GM19467 (cell line): ENCODE measurements around the gene CALCOCO1.

Source experiments
- ATAC-seq: cut with Tn5 transposase; IDR thresholded peaks from one replicate; pipeline ENCODE4 v1.9.1; 2021; ENCODE audit warnings: mild to moderate bottlenecking, moderate library complexity; ENCODE audit not compliant: unreplicated experiment

CALCOCO1 gene

DNA sequence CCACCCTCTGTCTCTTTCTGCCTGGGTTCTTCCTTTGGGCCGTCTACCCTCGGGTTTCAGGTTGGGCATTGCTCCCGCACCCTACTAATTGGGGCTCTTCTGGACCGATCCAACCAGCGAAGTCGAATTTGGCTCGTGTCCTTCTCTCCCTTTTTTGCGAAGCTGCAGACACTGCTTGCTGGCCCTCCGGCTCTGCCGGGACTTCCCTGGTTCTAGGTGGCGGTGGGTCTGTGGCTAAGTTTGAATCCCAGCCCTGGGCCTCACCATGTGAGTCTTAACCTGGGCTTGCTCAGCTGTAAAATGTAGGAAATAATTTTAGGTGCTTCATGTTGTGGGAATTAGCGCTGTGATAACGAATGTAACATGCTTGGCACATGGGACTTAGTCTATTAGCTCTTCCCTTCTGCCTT lies 24.9 kb upstream of the CALCOCO1 start:
- ATAC-seq = no peak

DNA sequence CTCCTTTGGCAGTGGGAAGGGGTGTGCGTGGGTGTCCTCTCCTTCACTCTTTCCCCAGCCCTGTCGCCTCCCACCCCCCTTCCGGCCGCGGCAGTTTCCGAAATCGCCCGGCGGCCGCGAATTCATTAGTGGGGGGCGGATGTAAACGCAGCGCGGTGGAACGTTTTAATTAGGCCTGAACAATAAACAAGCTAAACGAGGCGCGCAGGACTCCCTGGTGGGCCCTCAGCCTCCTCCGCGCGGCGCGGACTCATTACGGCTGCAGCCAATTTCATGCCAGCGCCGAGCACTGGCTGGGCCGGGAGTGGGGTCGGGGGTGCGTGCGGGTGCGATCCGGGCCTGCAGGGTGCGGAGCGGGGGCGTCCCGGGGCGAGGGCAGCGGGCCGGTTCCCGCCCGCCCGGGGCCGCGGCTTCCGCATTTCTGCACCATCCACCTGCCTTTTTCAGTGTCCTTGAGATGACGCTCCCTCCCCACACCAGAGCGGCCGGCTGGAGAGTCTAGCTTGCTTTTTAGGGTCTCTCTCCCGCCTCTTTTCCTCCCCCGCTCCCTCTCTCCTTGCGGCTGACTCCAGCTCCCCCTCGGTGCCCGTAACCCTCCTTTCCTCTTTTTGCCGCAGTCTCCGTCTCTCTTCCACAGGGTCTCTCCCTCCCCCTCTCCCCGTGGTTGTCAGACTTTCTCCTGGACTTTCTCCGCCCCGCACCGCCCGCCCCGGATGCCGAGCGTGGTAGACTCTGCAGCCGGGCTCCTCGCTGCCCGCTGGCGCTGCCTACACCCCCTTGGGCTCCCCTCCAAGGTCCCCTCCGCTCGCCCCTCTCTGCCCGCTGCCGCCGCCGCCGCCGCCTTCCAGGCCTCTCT lies 24.3 kb upstream of the CALCOCO1 start, which contains the start of gene CISTR:
CISTR (minus strand) TSS at position 644 of the 856 bp plus-strand sequence.
- no peak for ATAC-seq

DNA sequence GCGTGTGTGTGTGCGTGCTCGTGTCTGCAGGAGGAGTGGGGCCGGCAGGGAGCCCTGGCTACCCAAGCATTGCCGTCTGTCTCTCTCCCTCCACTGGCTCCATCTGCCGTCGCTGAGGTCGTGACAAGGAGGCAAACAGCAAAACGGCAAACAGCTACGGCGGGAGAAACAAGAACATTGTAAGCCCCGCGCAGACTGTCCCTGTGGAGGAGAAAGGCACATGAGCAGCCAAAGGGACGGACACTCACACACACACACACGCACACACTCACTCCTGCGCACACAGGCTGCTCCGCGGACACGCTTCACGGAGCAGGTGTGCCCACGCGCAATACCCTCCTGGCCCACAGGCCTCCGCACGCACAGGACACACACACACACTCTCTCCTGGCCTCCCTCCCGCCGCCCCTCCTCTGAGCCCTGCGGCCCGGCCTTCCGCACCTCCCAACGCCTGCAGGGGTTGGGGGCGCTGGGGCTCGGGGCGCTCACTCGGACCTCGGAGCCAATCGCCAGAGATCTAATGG lies 23.6 kb upstream of the CALCOCO1 start:
- ATAC-seq = no peak

DNA sequence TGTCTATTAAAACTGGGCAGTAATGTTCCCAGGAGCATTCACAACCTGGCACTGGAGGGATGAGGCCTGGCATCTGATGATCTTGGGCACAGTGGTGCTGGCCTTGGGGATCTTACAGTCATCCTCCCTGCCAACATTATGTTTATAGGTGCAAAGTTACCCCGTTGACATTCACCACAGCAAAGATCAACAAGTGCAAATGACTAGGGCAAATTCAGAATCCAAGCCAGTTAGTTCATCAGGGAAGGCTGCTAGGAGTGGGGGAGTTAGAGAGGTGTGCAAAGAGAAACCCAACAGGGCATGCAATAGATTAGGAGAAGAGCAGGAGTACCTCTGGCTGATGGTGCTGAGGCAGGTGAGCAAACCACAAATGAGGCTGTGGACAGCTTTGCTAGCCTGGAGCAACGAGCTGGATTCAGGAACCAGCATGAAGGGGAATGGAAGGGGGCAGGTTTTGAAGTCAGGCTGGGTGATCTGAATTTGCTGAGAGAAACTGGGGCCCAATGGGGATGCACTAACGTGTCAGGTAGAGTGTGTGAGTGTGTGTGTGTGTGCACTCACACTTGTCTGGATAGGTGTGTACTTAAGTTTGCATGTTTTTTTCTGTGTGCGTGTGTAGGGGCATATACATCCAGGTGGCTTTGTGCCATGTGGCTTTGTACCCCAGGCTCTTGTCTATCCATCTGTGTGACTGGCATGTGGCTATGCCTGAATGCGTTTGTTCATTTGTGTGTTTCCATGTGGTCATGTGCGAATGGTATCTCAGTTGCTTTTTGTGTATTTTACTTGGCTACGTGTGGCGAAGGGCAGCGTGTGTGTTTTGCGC lies 22.9 kb upstream of the CALCOCO1 start:
- no peak for ATAC-seq

DNA sequence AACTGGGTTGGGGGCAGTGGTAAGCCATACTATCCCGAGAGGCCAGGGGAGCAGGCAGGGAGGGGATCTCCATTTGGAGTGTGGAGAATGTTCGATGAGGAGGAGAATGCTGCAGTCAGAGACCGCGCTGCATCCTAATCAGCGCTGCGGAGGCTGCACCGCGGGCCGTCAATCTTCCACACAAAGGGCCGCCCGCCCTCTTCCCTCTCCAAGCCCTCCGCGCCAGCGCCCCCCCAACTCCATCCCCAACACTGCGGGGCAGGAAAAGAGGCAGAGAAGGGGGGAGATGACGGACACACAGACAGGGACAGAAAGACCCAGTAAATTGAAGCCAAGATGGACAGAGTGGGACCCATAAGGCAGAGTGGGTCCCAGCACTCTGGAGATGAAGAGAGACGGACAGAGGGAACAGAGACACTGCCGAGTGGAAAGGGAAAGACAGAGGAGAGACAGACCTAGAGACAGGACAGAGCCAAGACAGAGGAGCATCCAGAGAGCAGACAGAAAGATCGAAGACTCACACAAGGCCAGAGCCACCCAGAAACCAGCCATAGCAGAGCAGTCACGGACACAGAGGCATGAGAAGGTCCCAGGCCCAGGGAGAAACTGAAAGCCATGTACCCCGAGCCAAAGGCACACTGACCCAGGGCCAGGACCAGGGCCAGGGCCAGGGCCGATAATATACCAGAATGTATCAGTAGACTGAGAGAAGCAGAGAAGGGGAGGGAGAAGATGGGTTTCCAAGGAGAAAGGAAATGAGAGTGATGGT lies 21.0 kb upstream of the CALCOCO1 start:
- no peak for ATAC-seq

DNA sequence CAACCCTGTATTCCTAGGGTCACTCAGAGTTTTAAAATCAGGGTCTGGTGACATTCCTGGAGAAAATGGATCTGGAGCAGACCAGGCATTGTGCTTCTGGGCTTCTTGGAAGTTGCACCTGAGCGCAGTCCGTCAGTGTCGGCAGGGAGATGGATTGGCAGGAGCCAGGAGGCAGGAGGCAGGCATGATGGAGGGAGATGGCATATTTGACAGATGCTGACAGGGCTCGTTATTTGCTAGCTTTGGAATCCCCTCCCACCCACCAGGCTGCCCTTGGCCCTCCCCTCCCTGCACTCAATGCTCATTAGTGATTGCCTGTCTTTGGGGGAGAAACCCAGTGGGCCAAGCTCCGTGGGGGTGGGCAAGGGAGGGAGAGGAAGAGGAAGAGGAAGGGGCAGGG lies 19.8 kb upstream of the CALCOCO1 start:
- ATAC-seq = no peak

DNA sequence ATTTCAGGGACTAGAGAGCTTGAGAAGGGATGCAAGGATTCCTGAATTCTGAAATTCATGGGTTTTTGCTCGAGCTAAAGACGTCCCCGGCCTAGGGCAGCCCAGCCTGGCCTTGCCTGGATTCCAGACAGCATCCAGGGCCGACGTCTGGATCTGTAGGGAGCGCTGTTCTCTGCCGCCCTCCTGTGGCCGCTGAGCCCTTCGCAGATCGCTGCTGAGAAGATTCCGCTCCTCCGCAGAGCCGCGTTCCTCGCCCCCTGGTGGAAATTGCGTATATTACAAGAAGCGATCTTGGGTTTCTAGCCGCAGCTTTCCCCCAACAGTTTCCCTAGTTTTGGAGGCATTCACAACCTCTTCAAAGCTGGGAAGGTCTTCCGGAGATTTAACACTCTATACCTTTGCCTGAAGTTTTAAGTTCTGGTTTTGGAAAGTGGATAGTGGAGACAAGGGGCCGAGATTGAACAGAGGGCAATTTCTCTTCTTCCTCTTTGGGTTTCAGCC lies 19.4 kb upstream of the CALCOCO1 start:
- no peak for ATAC-seq

DNA sequence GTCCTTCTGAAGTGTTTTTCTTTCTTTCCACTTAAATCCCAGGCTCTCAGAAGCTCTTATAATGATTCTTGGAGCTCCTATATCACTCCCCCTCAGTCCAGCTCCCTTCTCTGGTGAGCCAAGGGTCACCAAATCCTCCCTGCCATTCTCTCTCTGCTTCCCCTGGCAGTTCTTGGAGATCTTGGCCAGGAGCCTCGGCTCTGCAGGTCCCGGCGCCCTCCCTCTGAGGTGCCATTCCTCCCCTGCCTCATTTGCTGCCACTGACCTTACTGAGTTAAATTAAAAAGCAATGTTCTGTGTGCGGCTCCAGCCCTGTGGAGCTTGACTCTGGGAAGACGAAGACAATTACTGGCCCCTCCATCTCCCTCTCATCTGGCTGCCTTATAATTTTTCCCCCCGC lies 17.5 kb upstream of the CALCOCO1 start:
- no peak for ATAC-seq

DNA sequence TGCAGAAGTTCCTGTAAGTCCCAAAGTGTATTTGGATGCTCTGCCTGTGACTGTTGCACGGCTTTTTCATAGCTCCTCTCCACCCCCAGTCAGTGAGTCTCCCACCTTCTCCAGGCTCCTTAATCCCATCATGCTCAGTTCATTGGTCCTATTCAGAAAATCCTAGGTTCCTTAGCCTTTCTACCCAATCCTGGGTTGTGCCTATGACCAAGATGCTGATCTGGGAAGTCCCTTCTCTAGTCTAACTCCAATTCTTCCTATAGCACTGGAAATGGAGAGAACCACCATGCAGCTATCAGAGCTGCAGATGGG lies 16.8 kb upstream of the CALCOCO1 start:
- no peak for ATAC-seq

DNA sequence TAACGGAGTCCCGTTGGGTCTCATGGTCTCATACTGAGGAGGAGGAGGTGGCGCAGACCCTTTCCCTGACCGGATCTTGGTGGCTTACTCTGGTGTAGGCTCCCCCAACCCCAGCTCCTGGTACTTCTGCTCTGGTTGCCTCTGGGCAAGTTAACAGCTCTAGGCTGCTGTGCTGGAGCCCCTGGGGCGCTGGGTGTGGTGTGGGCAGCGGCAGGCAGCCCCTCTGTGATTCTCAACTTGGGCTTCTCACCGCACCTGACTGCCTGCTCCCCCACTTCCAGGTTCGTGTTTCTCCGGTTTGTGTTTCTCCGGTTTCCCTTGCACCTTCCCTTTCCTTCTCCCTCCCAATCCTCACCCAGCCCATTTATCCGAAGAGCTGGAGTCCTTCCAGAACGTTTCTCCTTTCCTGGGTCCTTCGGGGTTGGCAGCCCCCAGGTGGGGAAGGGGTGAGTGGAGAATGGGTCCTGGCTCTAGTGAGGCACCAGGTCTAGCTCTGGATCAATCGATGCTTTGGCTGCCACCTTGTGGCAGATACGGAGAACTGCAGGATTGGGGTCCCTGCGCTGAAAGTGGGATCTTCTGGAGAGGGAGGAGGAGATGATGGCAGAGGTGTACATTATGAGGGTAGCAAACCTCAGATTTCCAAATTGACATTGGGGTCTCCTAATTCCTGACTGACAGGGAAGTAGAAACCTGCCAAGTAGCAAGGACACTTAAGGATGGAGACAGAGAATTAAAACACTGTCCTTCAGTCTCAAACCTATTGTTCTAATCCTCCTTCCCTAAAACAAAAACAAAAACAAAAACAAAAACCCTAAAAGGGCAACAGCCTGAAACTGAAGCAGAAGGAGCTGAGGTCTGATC lies 16.2 kb upstream of the CALCOCO1 start:
- no peak for ATAC-seq

DNA sequence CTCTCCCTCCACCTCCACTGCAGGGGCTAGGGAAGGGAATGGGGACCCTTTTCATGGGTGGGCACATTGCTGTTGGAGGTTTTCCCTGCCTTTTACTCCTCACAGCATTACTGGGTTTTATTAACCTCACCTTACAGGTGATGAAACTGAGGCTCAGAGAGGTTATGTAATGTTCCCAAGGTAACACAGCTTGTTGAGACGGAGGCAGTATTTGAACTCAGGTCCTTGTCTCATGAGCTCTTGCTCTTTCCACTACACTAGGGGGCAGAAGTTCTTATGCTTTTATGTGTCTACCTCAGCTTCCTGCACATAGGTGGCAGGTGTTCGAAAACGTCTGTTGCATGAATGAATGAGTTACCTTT lies 12.9 kb upstream of the CALCOCO1 start:
- no peak for ATAC-seq

DNA sequence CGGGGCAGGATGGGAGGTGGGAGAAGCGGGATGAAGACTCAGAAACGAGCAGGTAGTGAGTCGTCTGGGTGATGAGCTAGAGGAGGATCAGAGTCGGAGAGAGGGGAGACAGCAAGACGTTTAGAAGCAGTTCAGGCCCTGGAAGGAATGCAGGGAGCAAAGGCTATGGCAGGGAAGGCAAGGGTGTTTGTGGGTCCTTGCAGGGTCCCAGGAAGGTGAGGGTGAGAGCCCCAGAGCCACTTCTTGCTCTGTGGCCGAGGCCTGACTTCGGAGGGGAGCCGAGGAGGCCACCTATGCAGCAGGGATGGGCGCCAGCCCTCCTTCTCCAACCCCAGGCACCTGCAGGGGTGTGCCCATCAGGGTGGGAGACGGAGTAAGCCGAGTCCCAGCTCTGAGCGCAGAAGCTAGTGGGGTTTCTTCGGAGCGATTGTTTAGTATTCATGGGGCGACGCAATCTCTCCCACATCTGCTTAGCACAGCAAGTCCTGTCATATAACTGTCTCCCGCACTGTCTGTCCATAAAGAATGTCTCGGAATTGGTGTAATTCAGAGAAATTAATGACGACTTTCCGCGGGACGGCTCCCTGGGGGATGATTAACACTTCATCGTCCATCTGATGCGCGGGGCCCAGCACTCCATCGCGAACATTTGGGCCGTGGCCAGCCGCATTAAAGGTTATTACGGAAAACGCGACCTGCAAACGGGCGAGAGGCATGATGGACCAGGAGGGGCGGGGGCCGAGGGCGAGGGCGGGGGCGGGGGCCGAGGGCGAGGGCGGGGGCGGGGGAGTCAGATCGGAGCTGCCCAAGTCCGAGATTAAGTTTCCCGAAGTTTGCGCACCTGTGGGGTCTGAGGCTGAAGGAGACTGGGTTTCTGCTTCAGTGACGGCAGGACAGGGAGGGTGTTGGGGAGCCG lies 12.2 kb upstream of the CALCOCO1 start:
- no peak for ATAC-seq

DNA sequence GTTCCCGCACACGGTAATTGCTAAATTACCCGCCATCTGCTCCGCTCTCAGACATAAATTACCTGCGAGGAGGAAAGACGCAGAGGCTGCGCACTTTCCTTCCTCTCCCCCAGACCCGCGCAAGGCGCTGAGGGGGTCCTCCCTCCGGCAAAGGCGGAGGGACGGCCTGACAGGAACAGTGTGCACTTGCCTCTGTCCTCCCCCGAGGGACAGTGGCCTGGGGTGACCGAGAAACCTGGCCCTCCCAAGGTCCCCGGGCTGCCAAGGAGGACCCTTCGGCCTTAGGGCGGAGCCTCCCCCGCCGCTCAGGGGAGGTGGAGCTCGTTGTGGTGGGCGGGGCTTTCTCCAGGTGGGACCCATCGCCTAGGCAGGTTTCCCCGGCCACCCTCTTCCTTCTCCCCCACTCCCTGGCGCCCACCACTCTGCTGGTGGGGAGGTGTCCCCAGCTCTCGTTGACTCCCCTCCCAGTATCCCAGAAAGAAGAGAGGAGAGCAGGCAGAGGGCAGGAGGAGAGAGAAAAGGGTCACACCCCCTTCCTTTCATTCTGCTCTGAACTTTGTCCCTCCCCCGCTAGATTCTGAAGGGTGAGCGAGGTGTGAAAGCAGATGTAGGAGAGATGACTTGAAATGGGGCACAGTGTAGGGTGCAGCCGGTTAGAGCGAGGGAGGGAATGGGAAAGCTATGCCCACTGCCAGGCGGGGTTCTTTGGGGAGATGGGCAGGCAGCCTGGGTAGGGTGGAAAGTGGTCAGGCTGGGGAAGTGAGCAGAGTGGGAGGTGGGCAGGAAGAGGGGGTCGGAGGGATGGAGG lies 11.4 kb upstream of the CALCOCO1 start:
- no peak for ATAC-seq

DNA sequence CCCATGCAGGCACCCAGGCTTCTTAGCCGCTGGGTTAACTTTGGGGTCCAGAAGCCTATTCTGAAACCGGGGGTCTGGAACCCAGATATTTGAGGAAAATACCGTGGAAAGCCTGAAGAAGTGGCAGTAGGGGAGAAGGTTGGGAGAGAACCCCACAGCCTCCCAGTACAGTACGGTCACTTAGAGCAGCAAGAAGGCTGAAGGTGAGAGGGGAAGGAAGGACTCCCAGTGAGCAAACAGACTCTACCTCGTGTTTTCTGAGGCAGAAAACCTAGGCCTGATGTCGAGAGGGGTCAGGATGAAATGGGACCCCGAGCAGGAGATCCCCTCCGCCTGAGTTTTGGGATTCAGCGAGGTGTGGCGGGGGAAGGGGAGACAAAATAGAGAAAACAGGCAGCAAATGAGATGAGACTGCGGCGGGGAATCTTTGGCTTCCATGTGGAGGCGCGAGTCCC lies 10.7 kb upstream of the CALCOCO1 start:
- ATAC-seq = no peak

DNA sequence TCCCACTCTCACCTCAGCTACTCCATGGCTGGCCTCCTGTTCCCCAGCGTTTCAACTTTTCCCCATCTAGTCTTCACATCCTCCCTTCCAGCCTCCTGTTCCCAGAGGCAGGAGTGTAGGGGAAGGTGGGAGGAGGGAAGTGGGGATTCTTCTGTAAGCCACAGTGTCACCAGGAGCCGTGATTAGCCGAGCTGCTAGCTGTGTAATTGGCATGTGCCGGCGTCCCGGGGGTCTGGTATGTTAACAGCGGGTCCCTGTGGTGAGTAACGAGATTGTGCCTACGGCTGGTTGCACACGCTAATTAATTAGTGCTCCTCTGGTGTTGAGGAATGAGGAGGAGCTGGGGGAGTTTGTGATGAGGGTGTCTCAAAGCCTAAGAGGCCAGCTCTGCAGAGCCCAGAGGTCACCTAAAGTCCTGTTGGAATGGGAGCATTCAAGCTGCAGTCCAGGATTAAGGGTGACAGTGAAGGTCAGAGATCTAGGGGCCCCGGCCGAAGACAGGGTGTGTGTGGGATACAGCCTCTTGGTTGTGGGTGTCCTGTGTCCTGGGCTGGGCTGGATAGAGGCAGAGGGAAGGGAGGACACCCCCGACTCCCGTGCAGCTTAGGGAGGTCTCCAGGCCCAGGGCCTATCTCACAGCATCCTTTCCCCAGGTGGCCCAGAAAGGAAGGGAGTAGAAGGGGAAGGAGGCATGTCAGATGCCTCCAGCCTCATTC lies 10.0 kb upstream of the CALCOCO1 start:
- no peak for ATAC-seq

DNA sequence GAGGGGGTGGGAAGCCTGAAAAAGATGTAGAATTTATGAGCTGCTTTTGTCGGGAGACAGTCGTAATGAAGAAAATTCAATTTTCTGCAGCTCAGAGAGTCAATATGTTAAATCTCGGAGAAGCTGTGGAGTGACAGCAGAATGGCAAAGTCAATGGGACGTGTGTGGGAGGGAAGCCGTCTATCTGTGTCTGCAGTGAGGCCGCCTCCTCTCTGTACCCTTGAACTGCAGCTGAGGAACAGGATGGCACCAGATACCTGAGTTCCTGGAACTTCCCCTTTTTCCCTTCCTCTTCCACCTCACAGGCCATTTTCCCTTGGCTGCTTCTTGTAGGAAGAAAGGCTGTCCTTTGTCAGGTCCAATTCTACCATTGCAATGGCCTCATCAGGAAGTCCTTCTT lies 9.3 kb upstream of the CALCOCO1 start:
- ATAC-seq = no peak

DNA sequence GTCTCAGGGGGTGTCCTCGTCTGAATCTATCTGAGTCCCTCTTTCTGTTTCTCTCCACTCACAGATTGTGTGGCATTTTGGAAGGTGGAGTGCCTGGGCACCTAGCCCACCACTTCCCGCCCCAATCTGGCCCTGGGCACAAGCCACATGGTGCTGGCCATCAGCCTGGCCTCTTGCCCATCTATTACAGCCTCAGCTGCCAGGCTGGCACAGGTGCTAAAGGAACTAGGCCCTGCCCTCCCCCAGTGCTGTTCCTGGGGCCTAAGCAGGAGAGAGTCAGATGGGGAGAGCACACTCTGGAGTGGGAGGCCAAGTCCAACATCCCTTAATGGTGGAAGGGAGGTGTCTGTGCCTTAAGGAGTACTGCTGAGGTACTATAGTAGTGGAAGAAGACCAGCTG lies 8.3 kb upstream of the CALCOCO1 start:
- ATAC-seq = no peak

DNA sequence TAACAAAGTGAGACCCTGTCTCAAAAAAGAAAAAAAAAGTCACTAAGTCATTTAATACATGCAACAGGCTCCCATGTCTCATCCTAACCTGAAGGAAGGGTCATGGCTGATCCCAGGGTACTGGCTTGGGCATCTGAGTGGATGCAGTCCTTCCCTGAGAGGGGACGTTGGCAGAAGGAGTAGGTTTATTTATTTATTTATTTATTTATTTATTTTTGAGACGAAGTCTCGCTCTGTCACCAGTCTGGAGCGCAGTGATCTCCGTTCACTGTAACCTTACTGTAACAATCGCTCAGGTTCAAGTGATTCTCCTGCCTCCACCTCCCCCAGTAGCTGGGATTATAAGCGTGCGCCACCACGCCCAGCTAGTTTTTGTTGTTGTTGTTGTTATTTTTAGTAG lies 7.2 kb upstream of the CALCOCO1 start:
- ATAC-seq = no peak
